NCI-H69 (cell line): ENCODE measurements around the gene GRM8.

Experiments used
- DNase-seq: peaks from one replicate; lab custom pipeline; 2025; lab: John Stamatoyannopoulos, UW

Gene GRM8

DNA sequence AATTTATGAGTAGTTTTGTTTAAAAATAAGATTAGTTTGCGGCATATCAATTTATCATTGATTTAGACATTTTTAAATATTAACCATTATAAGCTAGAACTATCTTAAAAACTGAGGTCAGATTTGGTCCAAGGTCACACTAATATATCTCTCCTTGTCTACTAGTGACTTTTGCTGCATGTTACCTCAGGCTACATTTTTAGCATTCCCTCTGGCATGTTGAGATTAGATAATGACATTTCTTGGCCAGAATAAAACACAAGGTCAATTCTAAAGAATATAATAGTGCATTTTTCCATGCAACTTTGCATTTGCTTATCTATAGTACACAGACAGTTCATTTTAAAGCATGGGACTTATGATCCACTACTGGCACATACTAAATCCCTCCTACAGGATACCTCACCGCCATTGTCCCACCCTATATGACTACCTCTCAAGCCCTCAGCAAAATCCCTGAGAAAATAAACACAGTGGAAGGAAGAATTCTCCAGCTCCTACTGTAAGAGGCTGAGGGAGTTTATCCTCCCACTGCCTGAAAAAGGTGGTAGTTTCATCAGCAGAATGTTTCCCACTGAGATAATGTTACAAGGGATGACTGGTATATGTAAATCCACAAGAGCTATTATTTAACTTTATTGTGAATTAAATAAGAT is 816.4 kb downstream of the GRM8 start:
- peak; percentile 19 for DNase-seq

DNA sequence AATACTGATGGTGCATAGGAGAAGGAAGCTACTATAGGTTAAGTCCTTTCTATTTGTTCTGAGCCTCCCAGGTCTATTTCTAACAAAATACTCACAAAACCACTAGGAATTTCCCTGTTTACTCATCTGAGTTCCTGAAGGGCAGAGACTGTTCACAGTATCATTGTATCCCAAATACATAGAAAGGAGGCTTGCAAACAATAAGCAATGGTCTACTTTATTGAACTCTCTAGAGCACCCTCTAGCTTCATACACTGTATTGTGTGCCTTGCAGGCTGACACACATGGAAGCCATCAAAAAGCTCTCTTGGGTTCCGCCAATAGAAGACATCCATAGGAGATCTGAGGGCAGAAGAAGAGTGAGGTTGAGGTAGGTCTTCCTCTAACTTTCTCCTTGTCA is 826.1 kb downstream of the GRM8 start:
- peak; percentile 36 for DNase-seq

DNA sequence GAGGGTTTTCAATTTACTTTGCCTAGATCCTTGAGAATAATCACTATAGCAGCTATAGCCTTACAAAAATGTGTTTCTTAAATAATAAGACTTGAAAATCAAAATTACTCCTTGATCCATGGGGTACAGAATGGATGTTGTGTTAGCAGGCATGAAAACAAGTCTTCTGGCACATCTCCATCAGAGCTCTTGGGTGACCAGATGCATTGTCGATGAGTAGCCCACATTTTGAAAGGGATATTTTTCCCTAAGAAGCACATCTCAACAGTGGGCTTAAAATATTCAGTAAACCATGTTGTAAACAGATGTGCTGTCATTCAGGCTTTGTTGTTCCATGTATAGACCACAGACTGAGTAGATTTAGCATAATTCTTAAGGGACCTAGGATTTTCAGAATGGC is 827.8 kb downstream of the GRM8 start:
- DNase-seq, result no peak

DNA sequence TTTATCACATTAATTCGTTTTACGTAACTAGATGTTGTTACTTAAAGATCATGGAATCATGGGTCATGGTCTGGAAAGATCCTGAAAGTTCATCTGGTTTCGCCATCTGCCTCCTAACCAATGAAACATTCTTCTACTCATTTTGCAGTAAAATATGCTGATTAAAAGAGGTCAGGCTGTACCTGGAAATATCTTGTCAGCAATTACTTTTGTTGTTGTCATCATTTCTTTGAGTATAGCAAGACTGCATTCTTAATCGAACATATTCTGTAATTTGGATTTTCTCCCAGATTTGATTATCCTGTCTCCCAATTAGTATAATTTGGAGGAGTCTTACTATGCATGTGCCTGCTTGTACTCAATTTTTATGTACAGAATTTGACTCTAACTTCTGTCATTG is 833.7 kb downstream of the GRM8 start:
- DNase-seq, result no peak

DNA sequence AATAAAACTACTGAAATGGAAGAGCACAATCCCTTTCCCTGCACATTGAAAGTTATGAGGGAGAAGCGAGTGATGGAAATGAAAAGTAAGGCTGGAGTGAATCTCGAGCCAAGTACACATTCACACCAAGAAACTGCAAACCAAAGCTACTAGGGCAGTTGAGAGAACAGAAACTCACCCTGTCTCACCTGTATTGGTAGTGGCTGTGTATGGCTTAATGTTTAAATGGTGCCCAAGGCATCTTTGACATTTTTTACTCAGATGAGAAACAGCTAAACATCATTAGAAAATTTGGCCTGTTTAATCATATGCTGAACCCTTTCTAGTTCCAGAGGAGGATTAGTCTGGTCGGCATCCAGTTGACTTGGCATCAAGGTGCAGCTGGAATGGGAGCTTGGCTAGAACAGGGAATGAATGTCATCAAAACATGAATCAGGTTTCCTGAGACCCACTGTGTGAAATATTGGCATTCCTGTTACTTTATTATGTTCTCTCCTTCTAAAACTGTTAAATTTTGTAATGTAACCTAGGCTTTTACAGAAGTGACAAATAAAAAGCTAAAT is 840.8 kb downstream of the GRM8 start:
- DNase-seq, result no peak

DNA sequence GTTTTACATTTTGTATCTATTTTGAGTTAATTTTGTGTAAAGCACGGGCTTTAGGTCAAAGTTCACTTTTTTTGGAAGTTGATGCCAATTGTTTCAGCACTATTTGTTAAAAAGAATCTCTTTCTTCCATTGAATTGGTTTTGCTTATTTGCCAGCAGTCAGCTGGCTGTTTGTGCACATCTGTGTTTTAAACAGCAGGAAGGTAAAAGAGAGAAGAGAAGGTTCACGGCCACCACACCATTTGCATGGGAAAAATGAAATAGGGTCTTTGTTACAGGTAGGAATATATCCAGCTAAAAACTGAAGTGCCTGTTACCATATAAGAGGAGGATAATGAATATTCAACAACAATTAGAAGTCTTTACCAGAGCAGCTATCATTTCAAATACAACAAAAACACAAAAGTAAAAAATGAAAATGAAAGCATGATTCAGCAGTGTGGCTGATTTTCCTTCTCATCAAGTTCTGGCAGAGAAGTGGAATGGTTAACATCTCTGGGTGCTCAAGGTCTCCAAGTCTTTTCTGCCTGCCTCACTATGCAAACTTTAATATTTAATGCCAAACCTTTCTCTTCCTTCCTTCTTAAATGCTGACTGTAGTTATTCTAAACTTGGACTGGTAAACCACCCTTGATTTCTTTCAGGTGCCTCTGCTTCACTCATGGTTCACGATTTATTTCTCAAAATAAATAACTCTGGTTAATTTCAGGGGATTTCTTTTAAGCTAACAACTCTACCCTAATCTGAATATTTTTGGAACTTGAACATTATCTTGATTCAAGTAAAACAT is 841.5 kb downstream of the GRM8 start:
- DNase-seq, result no peak

DNA sequence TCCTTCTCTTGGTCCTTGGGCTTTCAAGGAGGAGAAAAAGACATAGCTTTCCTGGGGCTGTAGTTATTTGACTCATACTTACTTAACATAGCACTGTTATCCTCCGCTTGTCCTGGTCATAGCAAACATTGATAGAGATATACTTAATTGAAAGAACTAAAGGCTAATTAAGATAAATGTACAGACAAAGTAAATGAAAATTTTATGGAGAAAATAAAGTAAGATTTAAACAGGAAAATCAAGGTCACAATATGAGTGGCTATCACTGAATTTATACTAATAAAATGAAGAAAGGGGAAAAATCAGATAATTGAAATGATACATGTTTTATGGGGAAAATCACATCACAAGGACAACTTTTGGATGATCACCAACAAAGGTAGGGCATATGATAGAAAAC is 849.7 kb downstream of the GRM8 start:
- no peak for DNase-seq

DNA sequence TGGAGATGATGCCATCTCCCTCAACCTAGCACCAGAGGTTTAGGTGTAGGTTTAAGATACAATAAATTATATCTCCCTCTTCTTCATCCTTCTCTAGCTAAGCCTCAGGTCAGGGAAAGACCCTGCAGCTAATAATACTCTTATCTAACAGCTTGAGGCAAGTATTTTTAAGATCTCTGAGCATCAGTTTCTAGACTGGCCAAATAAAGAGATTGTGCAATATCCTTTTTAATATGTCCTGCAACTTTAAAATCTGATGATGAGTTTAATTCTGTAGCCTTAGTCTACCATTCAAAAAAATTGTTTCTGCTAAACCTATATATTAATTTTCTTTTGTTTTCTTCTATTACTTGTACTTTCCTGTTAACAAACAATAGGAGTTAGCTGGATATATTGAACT is 850.8 kb downstream of the GRM8 start:
- DNase-seq, result no peak

DNA sequence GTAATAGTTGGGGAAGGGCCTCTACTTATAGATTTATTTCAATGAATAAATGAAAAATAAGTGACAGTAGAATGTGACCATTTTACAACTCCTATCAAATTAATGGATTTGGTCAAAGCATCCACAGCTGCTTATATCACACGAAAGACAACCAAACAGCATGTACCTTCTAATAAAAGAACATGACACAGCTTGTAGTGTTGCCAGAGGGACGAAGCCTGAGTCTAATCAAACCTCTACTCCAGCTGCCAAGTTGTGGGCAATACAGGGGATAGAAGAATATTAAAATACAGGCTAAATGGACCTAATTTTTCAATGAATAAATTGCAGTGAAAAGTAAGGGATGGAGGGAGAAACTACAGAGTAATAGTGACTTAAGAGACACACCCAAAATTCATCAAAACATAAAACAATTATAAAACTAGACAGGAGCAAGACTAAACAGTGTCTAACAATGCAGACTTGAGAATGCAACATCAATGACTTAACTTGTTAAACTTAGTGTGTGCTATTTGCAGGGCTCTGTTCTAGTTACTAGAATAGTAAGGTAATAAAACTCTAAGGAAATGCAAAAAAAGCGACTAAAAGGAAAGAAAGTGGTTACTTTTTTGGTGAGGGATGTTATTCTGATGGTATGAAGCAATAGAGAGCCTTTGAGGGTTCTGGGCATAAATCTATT is 853.8 kb downstream of the GRM8 start:
- no peak for DNase-seq

DNA sequence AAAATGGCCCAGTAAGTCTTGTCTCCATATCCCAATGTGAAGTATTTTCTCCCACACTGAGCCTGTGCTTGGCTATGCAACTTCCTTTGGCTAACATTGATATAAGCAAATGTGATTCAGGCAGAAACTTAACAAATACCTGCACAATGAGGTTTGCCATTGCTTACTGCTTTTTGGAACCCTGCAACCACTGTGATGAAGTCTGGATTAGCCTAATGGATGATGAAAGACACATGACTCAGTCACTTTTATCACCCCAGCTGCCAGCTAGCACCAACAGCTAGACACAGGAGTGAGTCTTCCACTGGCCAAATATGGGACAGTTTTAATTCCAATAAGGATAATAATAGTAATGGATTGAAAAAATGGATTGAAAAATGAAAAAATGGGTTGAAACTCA is 854.5 kb downstream of the GRM8 start:
- DNase-seq, result no peak

DNA sequence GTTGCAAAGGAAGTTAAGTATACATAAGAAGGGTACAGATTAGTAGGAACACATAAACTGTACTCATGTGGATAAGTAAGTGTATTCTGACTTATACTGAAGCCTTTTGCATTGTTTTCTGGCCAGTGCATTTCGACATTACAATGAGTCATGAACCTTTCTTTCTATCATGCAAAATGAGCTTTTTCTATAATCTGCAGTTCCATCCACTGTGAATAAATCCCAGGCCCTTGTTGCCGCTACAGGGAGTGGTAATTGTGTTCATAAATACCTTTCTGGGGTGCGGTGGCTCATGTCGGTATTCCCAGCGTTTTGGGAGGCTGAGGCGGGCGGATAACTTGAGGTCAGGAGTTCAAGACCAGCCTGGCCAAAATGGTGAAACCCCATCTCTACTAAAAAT is 858.3 kb downstream of the GRM8 start:
- no peak for DNase-seq
